IMR-90 (cell line): ENCODE results near the gene LAMC3. TPM values are rescaled to one million over a fixed set of nuclear protein-coding genes. Genes with fewer than 3 reads are reported as not detected.

Experiments used
- ATAC-seq: fragments of 200-7000 bp; cut with Tn5 transposase; 2 replicates; pipeline ENCODE4 v1.9.1; 2020; ENCODE audit warnings: low read depth, mild to moderate bottlenecking, moderate library complexity
- BruUV-seq: library from RNA; stranded (reverse); fragments of 400-500 nt; replicated peaks from 2 replicates; lab custom pipeline; 2021; lab: Mats Ljungman, UMichigan
- CTCF ChIA-PET: fragments of 300-600 bp; formaldehyde crosslinking; extraction: SDS; loops from one replicate; lab custom pipeline; 2021; ENCODE audit warnings: antibody characterized with exemption; lab: Yijun Ruan, JAX
- POLR2A ChIA-PET: fragments of 300-600 bp; sonication (Branson Sonifier 250); formaldehyde crosslinking; loops from one replicate; lab custom pipeline; 2022; ENCODE audit warnings: antibody characterized with exemption; ENCODE audit not compliant: unreplicated experiment; lab: Charles Lee
- DNase-seq: peaks from one replicate; pipeline ENCODE4 v3.0.0; 2013
- H2AFZ ChIP-seq: replicated peaks from 2 replicates; pipeline ENCODE3; 2013; ENCODE audit warnings: low read length, mild to moderate bottlenecking; ENCODE audit not compliant: poor library complexity
- H2AK5ac ChIP-seq: 2 replicates; pipeline ENCODE4 v1.6.1; 2013; ENCODE audit warnings: low read depth, low read length, inconsistent platforms
- H2AK9ac ChIP-seq: replicated peaks from 2 replicates; pipeline ENCODE3; 2013; ENCODE audit warnings: mild to moderate bottlenecking, low read depth, low read length, moderate library complexity; ENCODE audit not compliant: poor library complexity
- H2BK120ac ChIP-seq: 2 replicates; pipeline ENCODE4 v1.6.1; 2013; ENCODE audit warnings: low read depth, low read length, inconsistent platforms
- H2BK15ac ChIP-seq: 3 replicates; pipeline ENCODE4 v1.6.1; 2013; ENCODE audit warnings: low read depth, low read length, inconsistent platforms
- H2BK20ac ChIP-seq: 2 replicates; pipeline ENCODE4 v1.6.1; 2013; ENCODE audit warnings: low read depth, mild to moderate bottlenecking, inconsistent platforms, low read length, moderate library complexity
- H2BK5ac ChIP-seq: 2 replicates; pipeline ENCODE4 v1.6.1; 2013; ENCODE audit warnings: mild to moderate bottlenecking, low read depth, low read length, inconsistent platforms; ENCODE audit not compliant: poor library complexity, severe bottlenecking
- H3K14ac ChIP-seq: replicated peaks from 2 replicates; pipeline ENCODE4 v1.6.1; 2013; ENCODE audit warnings: low read depth, low read length, inconsistent platforms
- H3K18ac ChIP-seq: 2 replicates; pipeline ENCODE4 v1.6.1; 2013; ENCODE audit warnings: low read depth, low read length, control low read depth
- H3K23ac ChIP-seq: 2 replicates; pipeline ENCODE4 v1.6.1; 2013; ENCODE audit warnings: low read depth, low read length, inconsistent platforms
- H3K27ac ChIP-seq: 2 replicates; pipeline ENCODE4 v1.5.1; 2013; ENCODE audit warnings: mild to moderate bottlenecking, control low read depth, low read length; ENCODE audit not compliant: insufficient read depth
- H3K27me3 ChIP-seq: 2 replicates; pipeline ENCODE4 v1.6.1; 2013; ENCODE audit warnings: low read length; ENCODE audit not compliant: control insufficient read depth, insufficient read depth
- H3K36me3 ChIP-seq: 2 replicates; pipeline ENCODE4 v1.6.1; 2013; ENCODE audit warnings: low read length, mixed read lengths; ENCODE audit not compliant: control insufficient read depth, insufficient read depth
- H3K4ac ChIP-seq: 2 replicates; pipeline ENCODE4 v1.6.1; 2013; ENCODE audit warnings: low read depth, low read length, inconsistent platforms
- H3K4me1 ChIP-seq: 2 replicates; pipeline ENCODE4 v1.6.1; 2013; ENCODE audit warnings: low read length, mixed read lengths; ENCODE audit not compliant: control insufficient read depth, insufficient read depth
- H3K4me2 ChIP-seq: 2 replicates; pipeline ENCODE4 v1.6.1; 2013; ENCODE audit warnings: low read depth, mild to moderate bottlenecking, control low read depth, low read length, moderate library complexity
- H3K4me3 ChIP-seq: 2 replicates; pipeline ENCODE4 v1.5.1; 2013; ENCODE audit warnings: low read depth, mild to moderate bottlenecking, control low read depth, low read length, moderate library complexity; ENCODE audit not compliant: insufficient read depth
- H3K56ac ChIP-seq: 2 replicates; pipeline ENCODE4 v1.6.1; 2013; ENCODE audit warnings: low read length, inconsistent platforms; ENCODE audit not compliant: insufficient read depth; ENCODE audit errors: extremely low read depth
- H3K79me1 ChIP-seq, 2 experiments: 2 replicates each; pipeline ENCODE4 v1.6.1; 2013; ENCODE audit warnings: low read length in 2 of 2, inconsistent platforms in 1 of 2, low read depth in 1 of 2
- H3K9ac ChIP-seq: 2 replicates; pipeline ENCODE4 v1.6.1; 2013; ENCODE audit warnings: low read depth, low read length, control low read depth
- H3K9me1 ChIP-seq: 2 replicates; pipeline ENCODE4 v1.6.1; 2013; ENCODE audit warnings: low read length, inconsistent platforms; ENCODE audit not compliant: insufficient read depth
- H3K9me3 ChIP-seq: 2 replicates; pipeline ENCODE4 v1.6.1; 2013; ENCODE audit warnings: low read length; ENCODE audit not compliant: control insufficient read depth, insufficient read depth
- H4K20me1 ChIP-seq: 2 replicates; pipeline ENCODE4 v1.6.1; 2013; ENCODE audit warnings: low read length, inconsistent platforms; ENCODE audit not compliant: insufficient read depth
- H4K5ac ChIP-seq: 2 replicates; pipeline ENCODE4 v1.6.1; 2013; ENCODE audit warnings: mild to moderate bottlenecking, low read depth, low read length, control low read depth
- H4K8ac ChIP-seq, 2 experiments: 2 replicates each; pipeline ENCODE4 v1.6.1; 2013; ENCODE audit warnings: low read depth in 2 of 2, low read length in 2 of 2, control low read depth in 1 of 2, inconsistent platforms in 1 of 2
- H4K91ac ChIP-seq: 2 replicates; pipeline ENCODE4 v1.6.1; 2013; ENCODE audit warnings: low read depth, low read length, inconsistent platforms; ENCODE audit not compliant: insufficient read depth
- BHLHE40 ChIP-seq: fragments of 150-350 bp; IDR thresholded peaks from 2 replicates; pipeline ENCODE4 v1.6.1; 2016; ENCODE audit warnings: mild to moderate bottlenecking, low read depth, low read length
- CEBPB ChIP-seq: IDR thresholded peaks from 2 replicates; pipeline ENCODE4 v1.6.1; 2012; ENCODE audit warnings: low read depth, low read length, improper control_type of control experiment
- CHD1 ChIP-seq: IDR thresholded peaks from 2 replicates; pipeline ENCODE4 v1.6.1; 2012; ENCODE audit warnings: low read depth, low read length, improper control_type of control experiment
- CTCF ChIP-seq: conservative IDR thresholded peaks from 2 replicates; pipeline ENCODE4 v1.5.1; 2012; ENCODE audit warnings: mild to moderate bottlenecking, low read depth, low read length, improper control_type of control experiment
- ELK1 ChIP-seq: fragments of 150-350 bp; IDR thresholded peaks from 2 replicates; pipeline ENCODE4 v1.6.1; 2016; ENCODE audit warnings: low read depth, mild to moderate bottlenecking, low read length, moderate library complexity, borderline replicate concordance
- FOS ChIP-seq: fragments of 150-350 bp; IDR thresholded peaks from 2 replicates; pipeline ENCODE4 v1.6.1; 2016; ENCODE audit warnings: low read depth, low read length
- MAFK ChIP-seq: IDR thresholded peaks from 2 replicates; pipeline ENCODE4 v1.6.1; 2012; ENCODE audit warnings: low read depth, low read length, improper control_type of control experiment
- MAZ ChIP-seq: IDR thresholded peaks from 2 replicates; pipeline ENCODE4 v1.6.1; 2012; ENCODE audit warnings: low read depth, mild to moderate bottlenecking, low read length, improper control_type of control experiment, moderate library complexity, borderline replicate concordance
- MXI1 ChIP-seq: IDR thresholded peaks from 2 replicates; pipeline ENCODE4 v1.6.1; 2012; ENCODE audit warnings: low read depth, mild to moderate bottlenecking, low read length, moderate library complexity, borderline replicate concordance
- NFE2L2 ChIP-seq: fragments of 150-350 bp; IDR thresholded peaks from 2 replicates; pipeline ENCODE4 v1.6.1; 2016; ENCODE audit warnings: low read depth, mild to moderate bottlenecking, low read length
- RAD21 ChIP-seq: IDR thresholded peaks from 2 replicates; pipeline ENCODE4 v1.6.1; 2012; ENCODE audit warnings: low read length, improper control_type of control experiment
- RCOR1 ChIP-seq: IDR thresholded peaks from 2 replicates; pipeline ENCODE4 v1.6.1; 2012; ENCODE audit warnings: mild to moderate bottlenecking, low read length, improper control_type of control experiment; ENCODE audit not compliant: insufficient replicate concordance
- RFX5 ChIP-seq: IDR thresholded peaks from 2 replicates; pipeline ENCODE4 v1.8.0; 2012; ENCODE audit warnings: low read depth, mild to moderate bottlenecking, low read length, moderate library complexity
- SMC3 ChIP-seq: fragments of 150-350 bp; IDR thresholded peaks from 2 replicates; pipeline ENCODE4 v1.6.1; 2016; ENCODE audit warnings: low read depth, mild to moderate bottlenecking, antibody characterized with exemption, low read length, moderate library complexity
- USF2 ChIP-seq: fragments of 150-350 bp; IDR thresholded peaks from 2 replicates; pipeline ENCODE4 v1.6.1; 2017; ENCODE audit warnings: mild to moderate bottlenecking, antibody characterized with exemption, low read length, low read depth
- WGBS, 2 experiments: methylation state at CpG; one replicate each; pipeline versions ENCODE4 v1.1.5 to v1.1.7; 2013; ENCODE audit warnings: missing lambda C conversion rate in 2 of 2; ENCODE audit not compliant: insufficient read length in 1 of 2; ENCODE audit errors: extremely low coverage in 2 of 2; 5-methylcytosine and 5-hydroxymethylcytosine counted together
- dilution Hi-C: fragments of 300-500 bp; cut with HindIII; formaldehyde crosslinking; loops from one replicate; pipeline ENCODE4 v1.14.3; 2018; ENCODE audit warnings: low sequenced_read_pairs; ENCODE audit not compliant: unreplicated experiment
- in situ Hi-C: fragments of 300-500 bp; cut with MboI; formaldehyde crosslinking; loops from 3 replicates; pipeline ENCODE4 v1.14.3; 2019; ENCODE audit warnings: low sequenced_read_pairs, inconsistent platforms, mixed read lengths
- intact Hi-C: fragments of 100-400 bp; cut with micrococcal nuclease; formaldehyde crosslinking; loops from 2 replicates; pipeline ENCODE4 v1.10.0; 2022
- polyA plus RNA-seq, 3 experiments: library from polyadenylated mRNA; depleted of rRNA; stranded (reverse); fragments of >200 nt; gene quantifications; 2 replicates each; pipeline ENCODE4 v1.2.3, GENCODE V29; 2012; ENCODE audit warnings: low replicate concordance in 1 of 3
- total RNA-seq: library from RNA; depleted of rRNA; stranded (reverse); fragments of >200 nt; gene quantifications from 2 replicates; pipeline ENCODE4 v1.2.3, GENCODE V29; 2012

Gene LAMC3
- total and polyA plus RNA-seq, 2 of the 4 experiments (the other 2 are of a cell fraction) = not detected

- intact Hi-C loops (no loop called here), dilution Hi-C loops (no loop called here), in situ Hi-C loops (no loop called here)
- Histone ChIP-seq H3K27me3 (peaks cover 54% of the 10 kb centered on the region), H2BK15ac (no peak overlapping the region), H3K23ac (no peak overlapping the region), H4K20me1 (no peaks in the 10 kb centered on the region), H3K36me3 (no peaks in the 10 kb centered on the region), H2AK5ac (no peak overlapping the region), H3K14ac (no peak overlapping the region), H3K4ac (no peak overlapping the region), H3K9me3 (no peaks in the 10 kb centered on the region), H2BK5ac (no peak overlapping the region), H3K4me3 (no peak overlapping the region), H3K4me1 (no peaks in the 10 kb centered on the region), H3K9ac (no peak overlapping the region), H4K8ac (no peak overlapping the region), H4K91ac (no peak overlapping the region), H3K27ac (no peak overlapping the region), H2AFZ (peak overlapping the region; percentile 10), H3K9me1 (no peaks in the 10 kb centered on the region), H3K56ac (no peak overlapping the region), H2AK9ac (no peak overlapping the region), H3K79me1 (no peaks in the 10 kb centered on the region), H2BK120ac (no peak overlapping the region), H3K18ac (no peak overlapping the region), H2BK20ac (no peak overlapping the region), H4K5ac (no peak overlapping the region), H3K4me2 (no peak overlapping the region)
- no TSS peak for BruUV-seq
- ChIA-PET CTCF (no interaction called here), POLR2A (no interaction called here)
- 33% methylated on average over 2 of the region's 16 CpGs; no CpG with 5 or more reads in 1 of the 2 experiments for WGBS, 2 experiments
- TF ChIP-seq CEBPB (no peak), MAZ (no peak), RAD21 (no peak), MXI1 (no peak), BHLHE40 (no peak), MAFK (no peak), FOS (no peak), CHD1 (no peak), SMC3 (no peak), USF2 (no peak), RCOR1 (no peak), CTCF (no peak), NFE2L2 (no peak), ELK1 (no peak), RFX5 (no peak)
- ATAC-seq (no peak), DNase-seq (no peak)
Measured at GRCh38 chr9:130977811-130978221, 31.2 kb upstream of the LAMC3 start.
